Caco-2 (cell line): Measurements from ENCODE around the gene CEACAM16. TPM values are rescaled to one million over a fixed set of nuclear protein-coding genes. Genes with fewer than 3 reads are reported as not detected.

Experiments used
- BruUV-seq: library from RNA; stranded (reverse); fragments of 400-500 nt; replicated peaks from 2 replicates; lab custom pipeline; 2021; lab: Mats Ljungman, UMichigan
- CTCF ChIA-PET: fragments of 300-600 bp; sonication (Branson Sonifier 250); formaldehyde crosslinking; loops from one replicate; lab custom pipeline; 2022; ENCODE audit warnings: antibody characterized with exemption; lab: Charles Lee
- POLR2A ChIA-PET: fragments of 300-600 bp; sonication (Branson Sonifier 250); formaldehyde crosslinking; loops from one replicate; lab custom pipeline; 2022; ENCODE audit warnings: antibody characterized with exemption; lab: Charles Lee
- DNase-seq, 2 experiments: peaks; one replicate each; pipeline versions ENCODE4 v3.0.0 to v3.0.0-alpha.2; 2020 to 2022
- H3K27me3 ChIP-seq: replicated peaks from 2 replicates; pipeline ENCODE4 v1.6.0; 2011; ENCODE audit warnings: low read length; ENCODE audit not compliant: control insufficient read depth, insufficient read depth
- H3K36me3 ChIP-seq: 2 replicates; pipeline ENCODE4 v1.5.1; 2011; ENCODE audit warnings: low read length; ENCODE audit not compliant: control insufficient read depth, insufficient read depth
- H3K4me1 ChIP-seq: fragments of 250-450 bp; sonication (Bioruptor Pico); 2 replicates; pipeline ENCODE4 v1.5.1; 2020; ENCODE audit warnings: mild to moderate bottlenecking
- H3K4me3 ChIP-seq: 2 replicates; pipeline ENCODE4 v1.5.1; 2011; ENCODE audit warnings: low read depth, mild to moderate bottlenecking, control low read depth, low read length
- H3K9me3 ChIP-seq: fragments of 250-450 bp; sonication (Bioruptor Pico); 2 replicates; pipeline ENCODE4 v1.5.1; 2020; ENCODE audit warnings: mild to moderate bottlenecking, moderate library complexity
- H3K27ac Mint-ChIP-seq: one replicate; pipeline ENCODE4 v1.8.0; 2022; ENCODE audit warnings: mixed read lengths; ENCODE audit not compliant: unreplicated experiment
- H3K27me3 Mint-ChIP-seq: one replicate; pipeline ENCODE4 v1.8.0; 2022; ENCODE audit warnings: mixed read lengths; ENCODE audit not compliant: insufficient read depth, unreplicated experiment
- H3K36me3 Mint-ChIP-seq: one replicate; pipeline ENCODE4 v1.8.0; 2022; ENCODE audit warnings: mild to moderate bottlenecking, mixed read lengths; ENCODE audit not compliant: insufficient read depth, unreplicated experiment
- H3K4me1 Mint-ChIP-seq: one replicate; pipeline ENCODE4 v1.8.0; 2022; ENCODE audit warnings: low read depth, mixed read lengths; ENCODE audit not compliant: unreplicated experiment
- H3K4me3 Mint-ChIP-seq: one replicate; pipeline ENCODE4 v1.8.0; 2022; ENCODE audit warnings: mild to moderate bottlenecking, moderate library complexity, mixed read lengths; ENCODE audit not compliant: unreplicated experiment
- H3K9me3 Mint-ChIP-seq: one replicate; pipeline ENCODE4 v1.8.0; 2022; ENCODE audit warnings: mixed read lengths; ENCODE audit not compliant: unreplicated experiment
- intact Hi-C: fragments of 100-400 bp; cut with micrococcal nuclease; formaldehyde crosslinking; loops from one replicate; pipeline ENCODE4 v1.10.0; 2022; ENCODE audit not compliant: unreplicated experiment
- total RNA-seq: library from RNA; stranded (reverse); gene quantifications from 2 replicates; pipeline ENCODE4 v1.2.3, GENCODE V29; 2022
- TF ChIP-seq, protein P1 (sequence below), 2 experiments: fragments of 200-600 bp in 1 of 2; IDR thresholded peaks; 1 replicate in 1 of 2; 2 replicates in 1 of 2; pipeline versions ENCODE4 v1.5.1 to v1.8.0; 2011 to 2022; ENCODE audit warnings: antibody characterized with exemption in 1 of 2, control low read depth in 1 of 2, inconsistent platforms in 1 of 2, low read depth in 1 of 2, low read length in 1 of 2, mild to moderate bottlenecking in 1 of 2, moderate library complexity in 1 of 2; ENCODE audit not compliant: insufficient read depth in 1 of 2, severe bottlenecking in 1 of 2, unreplicated experiment in 1 of 2

CEACAM16 gene
- total RNA-seq, 1 experiment from 2014 or later, result not detected

DNA sequence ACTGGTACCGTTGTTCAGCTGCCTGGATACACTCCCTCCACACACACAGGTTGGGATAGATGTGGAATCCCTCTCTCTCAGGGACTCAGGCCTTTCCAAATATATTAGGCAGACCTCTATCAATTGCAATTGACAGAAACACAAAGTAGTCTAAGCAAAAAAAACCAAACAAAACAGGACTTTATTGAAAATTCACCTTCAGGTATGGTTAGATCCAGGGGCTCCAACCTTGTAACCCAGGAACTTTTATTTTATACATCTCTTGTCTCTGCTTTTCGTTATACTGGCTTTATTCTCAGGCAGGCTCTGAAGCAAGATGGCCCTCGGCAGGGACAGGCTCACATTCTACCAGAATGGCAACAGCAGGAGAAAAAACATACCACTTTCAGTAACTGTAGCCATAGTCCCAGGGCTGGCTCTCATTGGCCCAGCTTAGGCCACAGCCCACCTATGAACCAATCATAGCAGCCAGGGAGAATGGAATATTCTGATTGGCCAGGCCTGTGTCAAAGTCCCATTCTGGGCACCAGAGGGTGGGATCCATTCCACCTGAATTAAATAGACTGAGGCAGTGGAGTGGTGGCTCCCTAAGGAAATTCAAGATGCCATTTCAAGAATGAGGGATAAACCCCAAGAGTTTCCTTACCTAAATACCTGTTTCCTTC is 40.8 kb upstream of the CEACAM16 start:
- Histone ChIP-seq H3K36me3 (peaks cover 33% of the 10 kb centered on the region), H3K27me3 (no peaks in the 10 kb centered on the region), H3K9me3 (no peaks in the 10 kb centered on the region), H3K4me3 (no peak overlapping the region), H3K4me1 (no peaks in the 10 kb centered on the region)
- ChIA-PET CTCF (interaction anchor here (1.5 to 2.5 kb wide), 5 partner anchors 48 to 87 kb away, joined by 3 to 34 read pairs (median 22); no protein-coding TSS in a partner anchor), POLR2A (no interaction called here)
- H3K27ac Mint-ChIP-seq, result peak overlapping the region; percentile 12
- TF ChIP-seq, protein P1, sequence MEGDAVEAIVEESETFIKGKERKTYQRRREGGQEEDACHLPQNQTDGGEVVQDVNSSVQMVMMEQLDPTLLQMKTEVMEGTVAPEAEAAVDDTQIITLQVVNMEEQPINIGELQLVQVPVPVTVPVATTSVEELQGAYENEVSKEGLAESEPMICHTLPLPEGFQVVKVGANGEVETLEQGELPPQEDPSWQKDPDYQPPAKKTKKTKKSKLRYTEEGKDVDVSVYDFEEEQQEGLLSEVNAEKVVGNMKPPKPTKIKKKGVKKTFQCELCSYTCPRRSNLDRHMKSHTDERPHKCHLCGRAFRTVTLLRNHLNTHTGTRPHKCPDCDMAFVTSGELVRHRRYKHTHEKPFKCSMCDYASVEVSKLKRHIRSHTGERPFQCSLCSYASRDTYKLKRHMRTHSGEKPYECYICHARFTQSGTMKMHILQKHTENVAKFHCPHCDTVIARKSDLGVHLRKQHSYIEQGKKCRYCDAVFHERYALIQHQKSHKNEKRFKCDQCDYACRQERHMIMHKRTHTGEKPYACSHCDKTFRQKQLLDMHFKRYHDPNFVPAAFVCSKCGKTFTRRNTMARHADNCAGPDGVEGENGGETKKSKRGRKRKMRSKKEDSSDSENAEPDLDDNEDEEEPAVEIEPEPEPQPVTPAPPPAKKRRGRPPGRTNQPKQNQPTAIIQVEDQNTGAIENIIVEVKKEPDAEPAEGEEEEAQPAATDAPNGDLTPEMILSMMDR (IDR thresholded peaks at IDR 0.05; ENCODE audit: insufficient read depth in 1 of 2, low read depth in 1 of 2, low read length in 1 of 2, severe bottlenecking in 1 of 2, unreplicated experiment in 1 of 2), result no peak
- H3K4me3 Mint-ChIP-seq, result no peak overlapping the region
- no peaks in the 10 kb centered on the region for H3K27me3 Mint-ChIP-seq
- H3K9me3 Mint-ChIP-seq, result no peaks in the 10 kb centered on the region
- peaks cover 24% of the 10 kb centered on the region for H3K4me1 Mint-ChIP-seq
- peaks cover 94% of the 10 kb centered on the region for H3K36me3 Mint-ChIP-seq
- intact Hi-C loops, result loop anchor here (5.0 kb wide), 1 partner anchor 146 kb away; no protein-coding TSS in a partner anchor
- no TSS peak for BruUV-seq
- no peak for DNase-seq

DNA sequence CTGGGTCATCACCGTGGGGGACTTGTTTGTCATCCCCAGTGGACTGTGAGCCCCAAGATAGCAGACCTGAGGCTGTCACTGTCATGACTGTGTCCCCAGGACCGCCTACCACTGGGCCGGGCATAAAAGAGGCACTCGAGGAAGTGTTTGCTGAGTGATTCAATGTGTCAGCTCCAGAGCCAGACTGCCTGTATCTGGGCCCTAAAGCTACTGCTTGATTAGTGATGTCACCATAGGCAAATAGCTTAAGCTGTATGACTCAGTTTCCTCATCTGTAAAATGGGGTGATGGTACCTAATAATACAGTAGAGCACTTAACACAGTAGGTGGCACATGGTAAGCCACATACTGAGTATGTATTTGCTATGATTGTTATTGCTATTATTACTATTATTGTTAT is 38.9 kb upstream of the CEACAM16 start:
- no peak for DNase-seq
- no peak overlapping the region for H3K4me3 ChIP-seq
- TF ChIP-seq, protein P1 (IDR thresholded peaks at IDR 0.05; ENCODE audit: insufficient read depth in 1 of 2, low read depth in 1 of 2, low read length in 1 of 2, severe bottlenecking in 1 of 2, unreplicated experiment in 1 of 2), result no peak
- H3K27me3 ChIP-seq, result no peaks in the 10 kb centered on the region
- peaks cover 30% of the 10 kb centered on the region for H3K36me3 ChIP-seq
- Mint-ChIP-seq H3K36me3 (peaks cover 88% of the 10 kb centered on the region), H3K4me1 (peaks cover 22% of the 10 kb centered on the region), H3K27ac (peak overlapping the region; percentile 39), H3K4me3 (no peak overlapping the region), H3K27me3 (no peaks in the 10 kb centered on the region), H3K9me3 (no peaks in the 10 kb centered on the region)
- ChIA-PET CTCF (no interaction called here), POLR2A (no interaction called here)
- intact Hi-C loops, result no loop called here
- H3K9me3 ChIP-seq, result no peaks in the 10 kb centered on the region
- H3K4me1 ChIP-seq, result no peaks in the 10 kb centered on the region
- no TSS peak for BruUV-seq

DNA sequence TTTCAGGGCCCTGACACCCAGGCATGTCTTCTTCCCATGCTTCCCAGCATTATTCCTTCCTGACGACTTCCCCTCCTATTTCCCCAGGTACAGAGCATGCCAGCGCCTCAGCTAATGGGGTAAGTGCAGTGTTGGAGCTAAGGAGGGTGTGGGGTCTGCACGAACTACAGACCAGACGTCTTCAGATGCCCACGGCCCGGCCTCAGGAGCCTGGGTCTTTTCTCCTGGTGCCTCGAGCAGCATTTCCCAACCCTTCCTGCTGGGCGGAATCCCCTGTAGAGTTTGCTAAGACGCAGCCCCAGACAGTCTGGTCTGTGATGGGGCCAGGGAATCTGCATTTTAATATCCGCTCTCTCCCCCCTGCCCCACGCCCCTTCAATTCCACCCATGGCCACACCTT is 37.7 kb upstream of the CEACAM16 start:
- Mint-ChIP-seq H3K27ac (no peak overlapping the region), H3K36me3 (peaks cover 88% of the 10 kb centered on the region), H3K4me1 (peaks cover 16% of the 10 kb centered on the region), H3K9me3 (no peaks in the 10 kb centered on the region), H3K27me3 (no peaks in the 10 kb centered on the region), H3K4me3 (no peak overlapping the region)
- intact Hi-C loops, result no loop called here
- no TSS peak for BruUV-seq
- POLR2A ChIA-PET, result no interaction called here
- Histone ChIP-seq H3K27me3 (no peaks in the 10 kb centered on the region), H3K4me1 (no peaks in the 10 kb centered on the region), H3K36me3 (peaks cover 27% of the 10 kb centered on the region), H3K9me3 (no peaks in the 10 kb centered on the region), H3K4me3 (no peak overlapping the region)
- DNase-seq, result no peak
- CTCF ChIA-PET, result interaction anchor here (0.7 kb wide), 1 partner anchor 13 kb away, joined by 3 read pairs; no protein-coding TSS in a partner anchor
- TF ChIP-seq, protein P1 (IDR thresholded peaks at IDR 0.05; ENCODE audit: insufficient read depth in 1 of 2, low read depth in 1 of 2, low read length in 1 of 2, severe bottlenecking in 1 of 2, unreplicated experiment in 1 of 2), result no peak
